Measurements from ENCODE around the gene SMIM36. TPM values are rescaled to one million over a fixed set of nuclear protein-coding genes. Genes with fewer than 3 reads are reported as not detected.
"Not testable (repeated sequence)": the region's sequence is repeated elsewhere in the genome, so short reads cannot be mapped to it uniquely, and the experiment has no call there.

Gene SMIM36
- polyA plus RNA-seq, 3 donors: not detected

GRCh38 chr17:55405600-55405999 lies 105.7 kb downstream of the SMIM36 start:
- WGBS, 3 donors: 93 to 99% (median 93%) methylated on average over 1 of the region's 1 CpG
- H3K27ac ChIP-seq (ENCODE audit: low read depth, low read length): no peak overlapping the region

GRCh38 chr17:55404197-55404596 lies 107.1 kb downstream of the SMIM36 start:
- H3K27ac ChIP-seq (ENCODE audit: low read depth, low read length): not testable (repeated sequence)
- 82 to 96% (median 83%) methylated on average over 5 of the region's 5 CpGs for WGBS, 3 donors

- WGBS, 3 donors: 83 to 91% (median 85%) methylated on average over 4 of the region's 4 CpGs
- no peak overlapping the region for H3K27ac ChIP-seq (ENCODE audit: low read depth, low read length)
Measured at GRCh38 chr17:55402374-55402773, 108.9 kb downstream of the SMIM36 start.

Other genes starting within 250 kb of the SMIM36 start
- gene HLF, start 246.5 kb downstream of the SMIM36 start, polyA plus RNA-seq: 1 to 10 TPM; 1.9 to 7.4 (median 2.6) TPM
- gene MMD, start 89.6 kb downstream of the SMIM36 start, polyA plus RNA-seq: 10 to 100 TPM in 2 of 3 donors, 1 to 10 TPM in 1; 4.0 to 87.5 (median 59.2) TPM
- gene TMEM100, start 211.4 kb upstream of the SMIM36 start, polyA plus RNA-seq: 10 to 100 TPM in 2 of 3 donors, 1 to 10 TPM in 1; 4.3 to 42.6 (median 30.8) TPM
- gene PCTP, start 239.6 kb upstream of the SMIM36 start, polyA plus RNA-seq: 10 to 100 TPM in 2 of 3 donors, 1 to 10 TPM in 1; 8.8 to 24.1 (median 14.9) TPM